BLaER1 treated with 17β-estradiol and CSF1 and Interleukin-3, amounts not matched to agents 10 nM and 100 nM (cell line): ENCODE results near the gene KAZN.

ENCODE experiments used
- H3K27ac ChIP-seq, 11 experiments: shearing (Covaris generic); formaldehyde crosslinking; 2 replicates each; pipeline ENCODE4 v1.8.1; 2022
- H3K27me3 ChIP-seq, 11 experiments: shearing (Covaris generic); formaldehyde crosslinking; 2 replicates each; pipeline ENCODE4 v1.8.1; 2022
- H3K36me3 ChIP-seq, 11 experiments: shearing (Covaris generic); formaldehyde crosslinking; 2 replicates each; pipeline ENCODE4 v1.8.1; 2022
- H3K4me1 ChIP-seq, 10 experiments: shearing (Covaris generic); formaldehyde crosslinking; 2 replicates each; pipeline ENCODE4 v1.8.1; 2022
- H3K4me2 ChIP-seq, 11 experiments: shearing (Covaris generic); formaldehyde crosslinking; 2 replicates each; pipeline ENCODE4 v1.8.1; 2022
- H3K4me3 ChIP-seq, 10 experiments: shearing (Covaris generic); formaldehyde crosslinking; 2 replicates each; pipeline ENCODE4 v1.8.1; 2022
- H3K9ac ChIP-seq, 11 experiments: shearing (Covaris generic); formaldehyde crosslinking; 2 replicates each; pipeline ENCODE4 v1.8.1; 2022
- H3K9me3 ChIP-seq, 11 experiments: shearing (Covaris generic); formaldehyde crosslinking; replicated peaks in 1 of 11; 2 replicates each; pipeline ENCODE4 v1.8.1; 2022
- H4K20me1 ChIP-seq, 11 experiments: shearing (Covaris generic); formaldehyde crosslinking; 2 replicates each; pipeline ENCODE4 v1.8.1; 2022
- Cebpa-rat ChIP-seq, 11 experiments: shearing (Covaris generic); IDR thresholded peaks; 2 replicates each; pipeline ENCODE4 v1.8.1; 2022

The KAZN gene

DNA sequence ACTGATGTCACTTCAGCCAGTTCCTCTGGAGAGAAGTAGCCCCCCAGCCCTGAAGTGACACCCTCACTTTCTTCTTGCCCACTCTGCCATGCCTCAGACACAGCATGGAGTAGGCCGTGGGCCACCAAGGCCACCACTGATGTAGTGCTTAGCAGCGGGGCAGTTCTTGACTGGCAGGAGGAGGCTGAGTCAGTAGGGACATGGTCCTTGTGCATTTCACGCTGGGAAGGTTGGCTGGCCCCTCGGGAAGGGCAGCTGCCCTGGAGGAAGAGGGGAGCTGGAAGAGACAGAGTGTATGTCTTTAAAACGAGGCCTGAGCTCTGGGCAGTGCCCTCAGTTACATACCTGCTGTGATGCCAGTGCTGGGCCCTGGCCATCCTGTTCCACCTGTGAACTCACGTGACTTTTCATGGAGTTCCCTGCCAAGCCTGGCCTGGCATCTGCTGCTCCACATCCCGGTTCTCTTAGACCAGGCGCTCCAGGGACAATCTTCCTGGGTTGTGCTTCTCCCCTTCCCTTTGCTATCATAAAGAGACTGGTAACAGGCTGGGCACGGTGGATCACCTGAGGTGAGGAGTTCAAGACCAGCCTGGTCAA is 396.5 kb downstream of the KAZN start:
- TF ChIP-seq Cebpa-rat (IDR thresholded peaks at IDR 0.05): no peak
- Histone ChIP-seq H3K27me3 (no peaks in the 10 kb centered on the region; a peak in 1 of 22 replicates), H3K4me2 (peak overlapping the region in 10 of 11 experiments; percentile 2 to 71 (median 57); a peak in 19 of 22 replicates), H3K4me1 (peaks cover 22 to 49% (median 46%) of the 10 kb centered on the region in 10 experiments), H3K27ac (peak overlapping the region in 4 of 11 experiments; percentile 8 to 15 (median 10); a peak in 2 of 22 replicates), H4K20me1 (peaks cover 0 to 51% (median 13%) of the 10 kb centered on the region in 11 experiments; a peak in 12 of 22 replicates), H3K9ac (no peak overlapping the region), H3K36me3 (no peaks in the 10 kb centered on the region), H3K9me3 (no peaks in the 10 kb centered on the region), H3K4me3 (no peak overlapping the region)

DNA sequence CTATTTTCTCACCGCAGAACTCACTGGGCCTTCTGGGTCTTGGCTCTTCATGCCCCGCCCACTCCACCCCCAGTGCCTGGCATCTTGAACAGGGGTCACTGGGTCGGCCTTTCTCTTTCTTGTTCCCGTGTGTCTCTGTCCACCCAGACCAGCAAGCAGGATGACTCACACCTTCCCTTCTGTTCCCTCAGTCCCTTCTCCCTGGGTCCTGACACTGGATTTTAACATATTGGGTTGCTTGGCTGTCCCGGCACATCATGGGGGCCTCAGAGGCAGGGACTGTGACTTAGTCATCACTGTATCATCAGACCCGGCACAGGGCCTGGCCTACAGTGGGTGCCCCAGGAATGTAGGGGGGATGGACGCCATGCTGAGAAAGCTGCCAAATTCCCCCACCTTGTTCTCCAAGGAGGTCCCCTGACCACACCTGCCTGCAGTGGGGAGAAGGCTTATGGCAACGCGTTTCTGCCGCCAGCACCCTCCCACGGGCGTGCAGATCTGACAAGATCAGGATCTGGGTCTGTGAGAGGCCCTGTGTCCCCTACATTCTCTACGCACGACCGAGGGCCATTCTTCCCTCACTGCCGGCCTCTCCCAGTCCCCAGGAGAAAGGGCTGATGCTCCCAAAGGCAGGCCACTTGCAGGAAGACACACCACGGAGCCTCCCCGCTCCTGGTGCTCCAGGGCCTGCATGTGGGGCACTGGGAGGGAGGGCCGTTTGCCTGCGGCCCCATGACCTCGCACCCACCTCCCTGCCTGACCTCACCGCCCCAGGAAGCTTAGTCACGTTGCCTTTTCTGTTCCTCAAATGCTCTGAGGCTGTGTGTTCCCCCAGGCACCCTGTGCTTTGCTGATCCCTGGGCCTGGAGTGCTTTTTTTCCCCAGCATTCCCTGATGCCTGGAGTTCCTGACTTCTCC is 397.9 kb downstream of the KAZN start:
- Histone ChIP-seq H3K9me3 (no peaks in the 10 kb centered on the region), H3K27me3 (no peaks in the 10 kb centered on the region; a peak in 1 of 22 replicates), H3K27ac (peak overlapping the region in 2 of 11 experiments; percentile 35 to 40; a peak in 3 of 22 replicates), H3K36me3 (no peaks in the 10 kb centered on the region), H4K20me1 (peaks cover 0 to 49% (median 13%) of the 10 kb centered on the region in 11 experiments; a peak in 12 of 22 replicates), H3K9ac (peak overlapping the region in 1 of 11 experiments; percentile 9; a peak in 1 of 22 replicates), H3K4me2 (peak overlapping the region; percentile 43 to 74 (median 62); a peak in 21 of 22 replicates), H3K4me3 (no peak overlapping the region), H3K4me1 (peaks cover 22 to 57% (median 49%) of the 10 kb centered on the region in 10 experiments)
- no peak for TF ChIP-seq Cebpa-rat (IDR thresholded peaks at IDR 0.05)

DNA sequence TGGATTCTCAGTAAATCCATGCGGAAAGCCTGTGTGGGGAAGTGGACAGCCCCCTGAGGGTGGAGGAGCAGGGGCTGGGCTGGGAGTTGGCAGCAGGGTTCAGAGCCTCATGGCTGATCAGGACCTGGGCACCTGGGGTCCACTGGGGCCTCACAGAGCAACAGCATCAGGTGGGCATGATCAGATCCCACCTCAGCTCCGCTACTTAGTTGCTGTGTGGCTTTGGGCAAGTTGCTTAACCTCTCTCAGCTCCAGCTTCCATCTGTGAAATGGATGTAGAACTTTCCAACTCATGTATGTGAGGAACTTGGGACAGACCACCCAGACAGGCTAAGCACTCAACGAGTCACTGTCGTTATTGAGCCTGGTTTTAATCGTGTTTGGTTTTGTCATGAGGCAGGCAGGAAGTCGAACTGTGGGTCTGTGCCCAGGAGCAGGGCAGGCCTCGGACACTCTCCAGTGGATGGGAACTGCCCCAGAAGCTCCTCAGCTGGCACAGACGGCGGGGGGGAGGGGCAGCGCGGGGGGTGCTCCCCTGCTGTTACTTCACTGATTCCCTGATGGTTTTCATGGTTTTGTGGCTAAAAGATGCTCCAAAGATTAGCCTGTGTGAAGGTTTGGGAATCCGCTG is 399.3 kb downstream of the KAZN start:
- Histone ChIP-seq H3K4me3 (no peak overlapping the region), H3K4me2 (peak overlapping the region in 5 of 11 experiments; percentile 6 to 74 (median 14); a peak in 6 of 22 replicates), H3K9me3 (no peaks in the 10 kb centered on the region), H3K36me3 (no peaks in the 10 kb centered on the region; a peak in 1 of 22 replicates), H3K9ac (no peak overlapping the region), H4K20me1 (peaks cover 0 to 46% (median 13%) of the 10 kb centered on the region in 11 experiments; a peak in 12 of 22 replicates), H3K4me1 (peaks cover 22 to 60% (median 51%) of the 10 kb centered on the region in 10 experiments), H3K27ac (no peak overlapping the region), H3K27me3 (no peaks in the 10 kb centered on the region)
- no peak for TF ChIP-seq Cebpa-rat (IDR thresholded peaks at IDR 0.05)

DNA sequence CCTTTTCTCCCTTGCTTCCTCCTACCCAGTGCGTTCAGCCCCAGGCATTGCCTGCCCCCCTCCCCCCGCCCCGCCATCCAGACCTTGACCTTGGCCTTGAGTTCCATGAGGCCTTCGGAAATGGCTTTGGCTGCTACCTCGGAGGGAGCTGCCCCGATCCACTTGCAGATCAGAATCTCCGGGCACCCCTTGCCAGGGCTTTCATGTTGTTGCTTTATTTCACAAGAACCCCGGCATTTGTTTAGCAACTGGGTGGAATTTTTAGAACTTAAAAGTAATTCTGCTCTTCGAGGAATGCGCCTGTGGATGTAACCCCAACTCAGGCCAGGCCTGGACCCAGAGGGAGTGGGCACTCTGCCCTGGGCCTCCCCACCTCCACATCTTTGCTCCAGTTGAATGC is 401.0 kb downstream of the KAZN start:
- TF ChIP-seq Cebpa-rat (IDR thresholded peaks at IDR 0.05): no peak
- Histone ChIP-seq H3K4me3 (no peak overlapping the region), H3K9me3 (no peaks in the 10 kb centered on the region), H3K27ac (no peak overlapping the region), H3K4me1 (peaks cover 22 to 49% (median 41%) of the 10 kb centered on the region in 10 experiments), H4K20me1 (peaks cover 0 to 45% (median 15%) of the 10 kb centered on the region in 11 experiments; a peak in 11 of 22 replicates), H3K9ac (no peak overlapping the region), H3K4me2 (no peak overlapping the region), H3K36me3 (no peaks in the 10 kb centered on the region; a peak in 1 of 22 replicates), H3K27me3 (no peaks in the 10 kb centered on the region)

DNA sequence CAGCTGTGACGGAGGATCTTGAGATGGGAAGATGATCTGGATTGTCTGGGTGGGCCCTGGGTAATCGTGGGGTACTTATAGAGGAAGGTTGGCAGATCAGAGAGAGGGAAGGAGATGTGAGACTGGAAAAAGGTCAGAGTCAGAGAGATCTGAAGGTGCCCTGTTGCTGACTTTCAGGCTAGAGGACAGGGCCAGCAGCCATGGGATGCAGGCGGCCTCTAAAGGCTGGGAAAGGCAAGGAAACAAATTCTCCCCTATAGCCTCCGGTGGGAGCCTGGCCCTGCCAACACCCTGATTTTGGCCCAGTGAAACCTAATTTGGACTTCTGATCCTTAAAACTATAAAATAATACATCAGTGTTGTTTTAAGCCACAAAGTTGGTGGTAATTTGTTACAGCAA is 401.5 kb downstream of the KAZN start:
- Histone ChIP-seq H3K36me3 (no peaks in the 10 kb centered on the region; a peak in 1 of 22 replicates), H3K27ac (peak overlapping the region in 2 of 11 experiments; percentile 30 to 34; a peak in 2 of 22 replicates), H3K4me2 (no peak overlapping the region), H3K9ac (no peak overlapping the region), H3K4me1 (peaks cover 22 to 47% (median 37%) of the 10 kb centered on the region in 10 experiments), H3K9me3 (no peaks in the 10 kb centered on the region), H3K4me3 (no peak overlapping the region), H3K27me3 (no peaks in the 10 kb centered on the region), H4K20me1 (peaks cover 0 to 45% (median 14%) of the 10 kb centered on the region in 11 experiments; a peak in 12 of 22 replicates)
- TF ChIP-seq Cebpa-rat (IDR thresholded peaks at IDR 0.05): no peak

DNA sequence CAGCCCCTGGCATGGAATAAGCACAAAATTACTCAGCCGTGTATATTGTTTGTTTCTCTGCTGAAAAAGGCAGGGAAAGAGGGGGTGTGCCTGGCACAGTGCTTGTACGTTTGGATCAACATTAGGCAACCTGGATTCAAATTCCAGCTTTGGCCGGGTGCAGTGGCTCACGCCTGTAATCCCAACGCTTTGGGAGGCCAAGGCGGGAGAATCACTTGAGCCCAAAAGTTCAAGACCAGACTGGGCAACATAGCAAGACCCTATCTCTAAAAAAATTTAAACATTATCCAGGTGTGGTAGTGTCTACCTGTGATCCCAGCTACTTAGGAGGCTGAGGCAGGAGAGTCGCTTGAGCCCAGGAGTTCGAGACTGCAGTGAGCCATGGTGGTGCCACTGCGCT is 402.2 kb downstream of the KAZN start:
- Histone ChIP-seq H3K4me3 (no peak overlapping the region), H3K4me1 (peaks cover 22 to 47% (median 38%) of the 10 kb centered on the region in 10 experiments), H3K36me3 (no peaks in the 10 kb centered on the region; a peak in 1 of 22 replicates), H3K27ac (peak overlapping the region in 1 of 11 experiments; percentile 34; a peak in 2 of 22 replicates), H3K9me3 (no peaks in the 10 kb centered on the region), H4K20me1 (peaks cover 0 to 46% (median 13%) of the 10 kb centered on the region in 11 experiments; a peak in 12 of 22 replicates), H3K4me2 (peak overlapping the region in 2 of 11 experiments; percentile 21 to 25; a peak in 2 of 22 replicates), H3K27me3 (no peaks in the 10 kb centered on the region), H3K9ac (no peak overlapping the region)
- TF ChIP-seq Cebpa-rat (IDR thresholded peaks at IDR 0.05): no peak

DNA sequence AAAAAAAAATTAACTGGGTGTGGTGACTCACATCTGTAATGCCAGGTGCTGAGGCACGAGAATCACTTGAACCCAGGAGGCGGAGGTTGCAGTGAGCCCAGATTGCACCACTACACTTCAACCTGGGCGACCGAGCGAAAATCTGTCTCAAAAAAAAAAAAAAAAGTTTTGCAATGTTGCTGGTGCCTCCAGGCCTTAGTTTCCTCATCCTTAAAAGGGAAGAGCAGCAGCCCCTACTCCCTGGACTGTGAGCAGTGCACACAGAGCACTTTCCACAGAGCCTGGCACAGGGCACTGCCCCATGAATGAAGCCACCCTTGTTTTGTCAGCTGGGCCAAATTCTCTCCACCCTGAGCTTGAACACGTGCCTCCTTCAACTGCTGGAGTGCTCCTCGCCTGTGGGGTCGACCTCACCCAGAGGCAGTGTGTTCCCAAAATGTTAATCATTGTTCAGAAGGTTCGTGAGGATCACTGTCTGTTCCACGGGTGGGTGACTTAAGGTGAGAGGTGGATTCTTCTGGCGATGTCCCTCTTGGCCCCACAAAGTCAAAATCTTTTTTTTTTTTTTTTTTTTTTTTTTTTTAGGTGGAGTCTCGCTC is 402.9 kb downstream of the KAZN start:
- TF ChIP-seq Cebpa-rat (IDR thresholded peaks at IDR 0.05): peak in 1 of 11 experiments; percentile 38; a peak in 1 of 22 replicates
- no peak overlapping the region for H3K9ac ChIP-seq
- no peaks in the 10 kb centered on the region for H3K27me3 ChIP-seq
- H3K9me3 ChIP-seq: no peaks in the 10 kb centered on the region
- peaks cover 16 to 46% (median 36%) of the 10 kb centered on the region in 10 experiments for H3K4me1 ChIP-seq
- H3K4me3 ChIP-seq: no peak overlapping the region
- peak overlapping the region in 4 of 11 experiments; percentile 15 to 39 (median 23); a peak in 4 of 22 replicates for H3K4me2 ChIP-seq
- H3K27ac ChIP-seq: no peak overlapping the region; a peak in 1 of 22 replicates
- H4K20me1 ChIP-seq: peaks cover 0 to 46% (median 7%) of the 10 kb centered on the region in 11 experiments; a peak in 11 of 22 replicates
- no peaks in the 10 kb centered on the region; a peak in 1 of 22 replicates for H3K36me3 ChIP-seq

DNA sequence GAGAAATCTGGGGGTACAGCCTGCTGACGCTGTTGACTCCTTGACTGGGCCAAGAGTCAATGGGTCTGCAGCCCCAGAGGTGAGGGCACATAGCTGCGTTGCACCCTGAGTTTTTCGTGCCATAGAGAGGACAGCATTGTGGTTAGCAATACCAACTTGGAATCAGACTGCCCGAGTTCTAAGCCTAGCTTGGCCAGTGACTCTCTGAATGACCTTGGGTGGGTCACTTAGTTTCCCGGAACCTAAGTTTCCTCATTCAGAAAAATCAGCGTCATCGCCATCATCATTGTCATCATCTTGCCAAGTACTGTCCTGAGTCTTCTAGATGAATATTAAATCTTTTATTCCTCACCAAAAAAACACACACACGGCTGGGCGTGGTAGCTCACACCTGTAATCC is 403.8 kb downstream of the KAZN start:
- H4K20me1 ChIP-seq: peaks cover 0 to 44% (median 7%) of the 10 kb centered on the region in 11 experiments; a peak in 9 of 22 replicates
- no peak overlapping the region for H3K4me2 ChIP-seq
- TF ChIP-seq Cebpa-rat (IDR thresholded peaks at IDR 0.05): no peak
- H3K9me3 ChIP-seq: no peaks in the 10 kb centered on the region
- H3K4me3 ChIP-seq: no peak overlapping the region
- H3K27me3 ChIP-seq: no peaks in the 10 kb centered on the region
- H3K4me1 ChIP-seq: peaks cover 7 to 38% (median 29%) of the 10 kb centered on the region in 10 experiments; a peak in 19 of 20 replicates
- H3K27ac ChIP-seq: no peak overlapping the region
- H3K36me3 ChIP-seq: no peaks in the 10 kb centered on the region; a peak in 1 of 22 replicates
- H3K9ac ChIP-seq: no peak overlapping the region
